ENCODE results near the gene SAMD4B. TPM values are rescaled to one million over a fixed set of nuclear protein-coding genes. Genes with fewer than 3 reads are reported as not detected.

Gene SAMD4B
- total RNA-seq, 1 donor from 2014 or later: 82.9 TPM

- peak; percentile 96 for TF ChIP-seq CTCF (IDR thresholded peaks at IDR 0.05)
These were observed 55.4 kb downstream of the SAMD4B start for GRCh38 chr19:39397360-39398296.

GRCh38 chr19:39398297-39398864, 56.2 kb downstream of the SAMD4B start:
- Mint-ChIP-seq H3K4me3 (ENCODE audit: unreplicated experiment) (no peak overlapping the region), H3K9me3 (ENCODE audit: low read depth) (no peaks in the 10 kb centered on the region), H3K27me3 (ENCODE audit: low read depth) (no peaks in the 10 kb centered on the region), H3K27ac (ENCODE audit: unreplicated experiment) (peak overlapping the region; percentile 86), H3K36me3 (ENCODE audit: low read depth) (peaks cover 6% of the 10 kb centered on the region), H3K4me1 (ENCODE audit: low read depth) (peaks cover 41% of the 10 kb centered on the region)
- DNase-seq (ENCODE audit: low spot score): no peak
- no peak for TF ChIP-seq CTCF (IDR thresholded peaks at IDR 0.05)

More at GRCh38 chr19:39397360-39398296, 55.4 kb downstream of the SAMD4B start:
- DNase-seq (ENCODE audit: low spot score): no peak
- H3K36me3 Mint-ChIP-seq (ENCODE audit: low read depth): peaks cover 6% of the 10 kb centered on the region
- no peak overlapping the region for H3K4me3 Mint-ChIP-seq (ENCODE audit: unreplicated experiment)
- H3K9me3 Mint-ChIP-seq (ENCODE audit: low read depth): no peaks in the 10 kb centered on the region
- H3K27ac Mint-ChIP-seq (ENCODE audit: unreplicated experiment): peak overlapping the region; percentile 86
- peaks cover 35% of the 10 kb centered on the region for H3K4me1 Mint-ChIP-seq (ENCODE audit: low read depth)
- no peaks in the 10 kb centered on the region for H3K27me3 Mint-ChIP-seq (ENCODE audit: low read depth)

DNA sequence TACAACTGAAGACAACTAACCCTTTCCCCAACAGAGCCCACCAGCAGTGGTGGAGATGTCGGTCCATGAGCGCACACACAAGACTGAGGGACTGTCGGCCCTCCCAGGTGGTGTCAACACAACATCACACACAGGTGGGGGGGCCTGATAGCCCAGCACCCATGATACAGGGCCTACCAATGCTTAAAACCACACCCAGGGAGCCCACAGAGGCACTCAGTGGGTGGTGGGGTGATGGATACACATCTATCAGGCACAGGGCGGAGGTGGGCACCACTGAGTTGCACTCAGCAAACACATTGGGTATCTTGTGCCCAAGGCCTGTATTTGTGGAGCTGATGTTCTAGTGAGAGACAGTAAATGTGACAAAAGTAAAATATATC, 57.4 kb downstream of the SAMD4B start:
- Mint-ChIP-seq H3K4me3 (ENCODE audit: unreplicated experiment) (no peak overlapping the region), H3K4me1 (ENCODE audit: low read depth) (peaks cover 47% of the 10 kb centered on the region), H3K27me3 (ENCODE audit: low read depth) (no peaks in the 10 kb centered on the region), H3K9me3 (ENCODE audit: low read depth) (no peaks in the 10 kb centered on the region), H3K27ac (ENCODE audit: unreplicated experiment) (no peak overlapping the region), H3K36me3 (ENCODE audit: low read depth) (peaks cover 4% of the 10 kb centered on the region)
- TF ChIP-seq CTCF (IDR thresholded peaks at IDR 0.05): no peak
- no peak for DNase-seq (ENCODE audit: low spot score)

DNA sequence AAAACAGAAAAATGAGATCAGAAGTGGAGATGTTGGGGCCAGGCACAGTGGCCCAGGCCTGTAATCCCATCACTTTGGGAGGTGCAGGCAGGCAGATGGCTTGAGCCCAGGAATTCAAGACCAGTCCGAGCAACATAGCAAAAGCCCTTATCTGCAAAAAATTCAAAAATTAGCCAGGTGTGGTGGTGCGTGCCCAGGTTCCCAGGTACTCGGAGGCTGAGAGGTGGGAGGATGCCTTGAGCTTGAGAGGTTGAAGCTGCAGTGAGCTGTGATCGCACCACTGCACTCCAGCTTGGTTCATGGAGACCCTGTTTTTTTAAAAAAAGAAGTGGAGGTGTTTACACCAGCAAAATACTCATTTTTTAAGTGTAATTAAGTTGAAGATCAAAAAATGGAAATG, 57.8 kb downstream of the SAMD4B start:
- no peaks in the 10 kb centered on the region for H3K9me3 Mint-ChIP-seq (ENCODE audit: low read depth)
- H3K36me3 Mint-ChIP-seq (ENCODE audit: low read depth): peaks cover 3% of the 10 kb centered on the region
- DNase-seq (ENCODE audit: low spot score): no peak
- H3K4me1 Mint-ChIP-seq (ENCODE audit: low read depth): peaks cover 51% of the 10 kb centered on the region
- H3K4me3 Mint-ChIP-seq (ENCODE audit: unreplicated experiment): no peak overlapping the region
- TF ChIP-seq CTCF (IDR thresholded peaks at IDR 0.05): no peak
- no peaks in the 10 kb centered on the region for H3K27me3 Mint-ChIP-seq (ENCODE audit: low read depth)
- no peak overlapping the region for H3K27ac Mint-ChIP-seq (ENCODE audit: unreplicated experiment)

- H3K36me3 Mint-ChIP-seq (ENCODE audit: low read depth): no peaks in the 10 kb centered on the region
- no peaks in the 10 kb centered on the region for H3K9me3 Mint-ChIP-seq (ENCODE audit: low read depth)
- peaks cover 59% of the 10 kb centered on the region for H3K4me1 Mint-ChIP-seq (ENCODE audit: low read depth)
- DNase-seq (ENCODE audit: low spot score): no peak
- TF ChIP-seq CTCF (IDR thresholded peaks at IDR 0.05): no peak
- no peaks in the 10 kb centered on the region for H3K27me3 Mint-ChIP-seq (ENCODE audit: low read depth)
- peak overlapping the region; percentile 100 for H3K27ac Mint-ChIP-seq (ENCODE audit: unreplicated experiment)
- H3K4me3 Mint-ChIP-seq (ENCODE audit: unreplicated experiment): no peak overlapping the region
These were observed 58.9 kb downstream of the SAMD4B start for GRCh38 chr19:39401070-39401548.
